ENCODE results near the gene SLC48A1. TPM values are rescaled to one million over a fixed set of nuclear protein-coding genes. Genes with fewer than 3 reads are reported as not detected.

SLC48A1 gene
- total RNA-seq, 1 experiment from 2014 or later, result 19.4 TPM

GRCh38 chr12:47743311-47743860 is 29.7 kb upstream of the SLC48A1 start:
- H3K27me3 Mint-ChIP-seq (ENCODE audit: insufficient read depth, unreplicated experiment), result peaks cover 17% of the 10 kb centered on the region
- H3K4me3 Mint-ChIP-seq (ENCODE audit: unreplicated experiment), result no peak overlapping the region
- DNase-seq (ENCODE audit: unreplicated experiment), result no peak
- no TSS peak for BruUV-seq (replicated peaks)
- TF ChIP-seq CTCF (IDR thresholded peaks at IDR 0.05; ENCODE audit: unreplicated experiment), result no peak
- peaks cover 6% of the 10 kb centered on the region for H3K4me1 Mint-ChIP-seq (ENCODE audit: insufficient read depth, unreplicated experiment)
- no peaks in the 10 kb centered on the region for H3K9me3 Mint-ChIP-seq (ENCODE audit: unreplicated experiment)
- ChIA-PET CTCF (interaction anchor here (0.7 to 7.8 kb wide), 38 partner anchors 14 to 711 kb away, joined by 3 to 843 read pairs (median 6); partner anchors contain the start of genes ENDOU, HDAC7, RAPGEF3 and SLC48A1), POLR2A (interaction anchor here (0.9 to 4.9 kb wide), 11 partner anchors 8 to 95 kb away, joined by 3 to 38 read pairs (median 6); partner anchors contain the start of genes HDAC7 and SLC48A1)
- intact Hi-C loops (cut with micrococcal nuclease), result no loop called here
- H3K36me3 Mint-ChIP-seq (ENCODE audit: insufficient read depth, unreplicated experiment), result no peaks in the 10 kb centered on the region
- no peak overlapping the region for H3K27ac Mint-ChIP-seq (ENCODE audit: low read depth, unreplicated experiment)

- peaks cover 6% of the 10 kb centered on the region for H3K4me1 Mint-ChIP-seq (ENCODE audit: insufficient read depth, unreplicated experiment)
- H3K27me3 Mint-ChIP-seq (ENCODE audit: insufficient read depth, unreplicated experiment), result peaks cover 17% of the 10 kb centered on the region
- no peaks in the 10 kb centered on the region for H3K36me3 Mint-ChIP-seq (ENCODE audit: insufficient read depth, unreplicated experiment)
- POLR2A ChIA-PET, result interaction anchor here (0.6 to 4.9 kb wide), 15 partner anchors 10 to 95 kb away, joined by 3 to 38 read pairs (median 5); partner anchors contain the start of genes HDAC7, RAPGEF3 and SLC48A1
- intact Hi-C loops (cut with micrococcal nuclease), result no loop called here
- BruUV-seq (replicated peaks), result no TSS peak
- H3K9me3 Mint-ChIP-seq (ENCODE audit: unreplicated experiment), result no peaks in the 10 kb centered on the region
- CTCF ChIA-PET, result interaction anchor here (0.6 to 7.8 kb wide), 26 partner anchors 8 to 1276 kb away, joined by 3 to 843 read pairs (median 6); partner anchors contain the start of genes ENDOU, HDAC7, RAPGEF3 and SLC48A1
- no peak overlapping the region for H3K4me3 Mint-ChIP-seq (ENCODE audit: unreplicated experiment)
- peak; percentile 79 for DNase-seq (ENCODE audit: unreplicated experiment)
- TF ChIP-seq CTCF (IDR thresholded peaks at IDR 0.05; ENCODE audit: unreplicated experiment), result peak; percentile 67
- H3K27ac Mint-ChIP-seq (ENCODE audit: low read depth, unreplicated experiment), result no peak overlapping the region
Measured at GRCh38 chr12:47744005-47744651, 28.9 kb upstream of the SLC48A1 start.

GRCh38 chr12:47744778-47745436 is 28.1 kb upstream of the SLC48A1 start:
- DNase-seq (ENCODE audit: unreplicated experiment), result no peak
- H3K4me1 Mint-ChIP-seq (ENCODE audit: insufficient read depth, unreplicated experiment), result peaks cover 6% of the 10 kb centered on the region
- BruUV-seq (replicated peaks), result no TSS peak
- ChIA-PET CTCF (interaction anchor here (0.6 to 7.8 kb wide), 21 partner anchors 9 to 1275 kb away, joined by 3 to 843 read pairs (median 6); partner anchors contain the start of genes ENDOU, HDAC7, RAPGEF3 and SLC48A1), POLR2A (interaction anchor here (0.7 to 4.9 kb wide), 9 partner anchors 9 to 94 kb away, joined by 3 to 35 read pairs (median 3); partner anchors contain the start of gene HDAC7)
- no peak overlapping the region for H3K4me3 Mint-ChIP-seq (ENCODE audit: unreplicated experiment)
- H3K27me3 Mint-ChIP-seq (ENCODE audit: insufficient read depth, unreplicated experiment), result peaks cover 17% of the 10 kb centered on the region
- intact Hi-C loops (cut with micrococcal nuclease), result no loop called here
- H3K36me3 Mint-ChIP-seq (ENCODE audit: insufficient read depth, unreplicated experiment), result no peaks in the 10 kb centered on the region
- H3K9me3 Mint-ChIP-seq (ENCODE audit: unreplicated experiment), result no peaks in the 10 kb centered on the region
- H3K27ac Mint-ChIP-seq (ENCODE audit: low read depth, unreplicated experiment), result no peak overlapping the region
- TF ChIP-seq CTCF (IDR thresholded peaks at IDR 0.05; ENCODE audit: unreplicated experiment), result no peak
